Mesothelial cell of epicardium (in vitro differentiated cells): ENCODE data around the gene ZNF532. TPM values are rescaled to one million over a fixed set of nuclear protein-coding genes. Genes with fewer than 3 reads are reported as not detected.

ENCODE experiments used
- DNase-seq, 2 experiments: peaks; one replicate each; pipeline ENCODE4 v3.0.0; 2021; ENCODE audit warnings: low spot score in 2 of 2; ENCODE audit not compliant: unreplicated experiment in 2 of 2
- H3K27ac Mint-ChIP-seq: 2 replicates; pipeline ENCODE4 v1.8.0; 2021; ENCODE audit warnings: mixed read lengths
- H3K27me3 Mint-ChIP-seq: 2 replicates; pipeline ENCODE4 v1.8.0; 2021; ENCODE audit warnings: low read depth, mixed read lengths
- H3K36me3 Mint-ChIP-seq: 2 replicates; pipeline ENCODE4 v1.8.0; 2021; ENCODE audit warnings: mixed read lengths
- H3K4me1 Mint-ChIP-seq: 2 replicates; pipeline ENCODE4 v1.8.0; 2021; ENCODE audit warnings: mixed read lengths
- H3K4me3 Mint-ChIP-seq: 2 replicates; pipeline ENCODE4 v1.8.0; 2021; ENCODE audit warnings: mild to moderate bottlenecking, moderate library complexity, mixed read lengths
- H3K9me3 Mint-ChIP-seq: 2 replicates; pipeline ENCODE4 v1.8.0; 2021; ENCODE audit warnings: mixed read lengths
- total RNA-seq: library from RNA; stranded (reverse); gene quantifications from 3 replicates; pipeline ENCODE4 v1.2.1, GENCODE V29; 2021
- TF ChIP-seq, protein P1 (sequence below): fragments of 200-600 bp; sonication (generic); IDR thresholded peaks from one replicate; pipeline ENCODE4 v1.5.0; 2021; ENCODE audit warnings: antibody characterized with exemption; ENCODE audit not compliant: unreplicated experiment

ZNF532 gene
- total RNA-seq, 1 donor from 2014 or later: 188 TPM

DNA sequence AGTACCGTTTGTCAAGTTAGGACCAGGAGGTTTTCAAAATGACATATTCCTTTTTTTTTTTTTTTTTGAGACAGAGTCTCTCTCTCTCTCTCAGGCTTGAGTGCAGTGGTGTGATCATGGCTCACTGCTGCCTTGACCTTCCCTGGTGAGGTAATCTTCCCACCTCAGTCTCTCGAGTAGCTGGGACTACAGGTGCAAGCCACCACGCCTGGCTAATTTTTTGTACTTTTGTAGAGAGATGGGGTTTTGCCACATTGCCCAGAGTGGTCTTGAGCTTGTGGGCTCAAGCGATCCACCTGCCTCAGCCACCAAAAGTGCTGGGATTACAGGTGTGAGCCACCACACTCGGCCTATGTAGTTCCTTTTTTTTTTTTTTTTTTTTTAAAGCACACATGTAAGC lies 147.1 kb downstream of the ZNF532 start:
- H3K27ac Mint-ChIP-seq: no peak overlapping the region
- no peaks in the 10 kb centered on the region for H3K27me3 Mint-ChIP-seq
- H3K4me1 Mint-ChIP-seq: peaks cover 13% of the 10 kb centered on the region
- peak in 1 of 2 experiments; percentile 26 for DNase-seq
- H3K9me3 Mint-ChIP-seq: peaks cover 11% of the 10 kb centered on the region
- TF ChIP-seq, protein P1, sequence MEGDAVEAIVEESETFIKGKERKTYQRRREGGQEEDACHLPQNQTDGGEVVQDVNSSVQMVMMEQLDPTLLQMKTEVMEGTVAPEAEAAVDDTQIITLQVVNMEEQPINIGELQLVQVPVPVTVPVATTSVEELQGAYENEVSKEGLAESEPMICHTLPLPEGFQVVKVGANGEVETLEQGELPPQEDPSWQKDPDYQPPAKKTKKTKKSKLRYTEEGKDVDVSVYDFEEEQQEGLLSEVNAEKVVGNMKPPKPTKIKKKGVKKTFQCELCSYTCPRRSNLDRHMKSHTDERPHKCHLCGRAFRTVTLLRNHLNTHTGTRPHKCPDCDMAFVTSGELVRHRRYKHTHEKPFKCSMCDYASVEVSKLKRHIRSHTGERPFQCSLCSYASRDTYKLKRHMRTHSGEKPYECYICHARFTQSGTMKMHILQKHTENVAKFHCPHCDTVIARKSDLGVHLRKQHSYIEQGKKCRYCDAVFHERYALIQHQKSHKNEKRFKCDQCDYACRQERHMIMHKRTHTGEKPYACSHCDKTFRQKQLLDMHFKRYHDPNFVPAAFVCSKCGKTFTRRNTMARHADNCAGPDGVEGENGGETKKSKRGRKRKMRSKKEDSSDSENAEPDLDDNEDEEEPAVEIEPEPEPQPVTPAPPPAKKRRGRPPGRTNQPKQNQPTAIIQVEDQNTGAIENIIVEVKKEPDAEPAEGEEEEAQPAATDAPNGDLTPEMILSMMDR: no peak
- no peak overlapping the region for H3K4me3 Mint-ChIP-seq
- H3K36me3 Mint-ChIP-seq: peaks cover 4% of the 10 kb centered on the region

DNA sequence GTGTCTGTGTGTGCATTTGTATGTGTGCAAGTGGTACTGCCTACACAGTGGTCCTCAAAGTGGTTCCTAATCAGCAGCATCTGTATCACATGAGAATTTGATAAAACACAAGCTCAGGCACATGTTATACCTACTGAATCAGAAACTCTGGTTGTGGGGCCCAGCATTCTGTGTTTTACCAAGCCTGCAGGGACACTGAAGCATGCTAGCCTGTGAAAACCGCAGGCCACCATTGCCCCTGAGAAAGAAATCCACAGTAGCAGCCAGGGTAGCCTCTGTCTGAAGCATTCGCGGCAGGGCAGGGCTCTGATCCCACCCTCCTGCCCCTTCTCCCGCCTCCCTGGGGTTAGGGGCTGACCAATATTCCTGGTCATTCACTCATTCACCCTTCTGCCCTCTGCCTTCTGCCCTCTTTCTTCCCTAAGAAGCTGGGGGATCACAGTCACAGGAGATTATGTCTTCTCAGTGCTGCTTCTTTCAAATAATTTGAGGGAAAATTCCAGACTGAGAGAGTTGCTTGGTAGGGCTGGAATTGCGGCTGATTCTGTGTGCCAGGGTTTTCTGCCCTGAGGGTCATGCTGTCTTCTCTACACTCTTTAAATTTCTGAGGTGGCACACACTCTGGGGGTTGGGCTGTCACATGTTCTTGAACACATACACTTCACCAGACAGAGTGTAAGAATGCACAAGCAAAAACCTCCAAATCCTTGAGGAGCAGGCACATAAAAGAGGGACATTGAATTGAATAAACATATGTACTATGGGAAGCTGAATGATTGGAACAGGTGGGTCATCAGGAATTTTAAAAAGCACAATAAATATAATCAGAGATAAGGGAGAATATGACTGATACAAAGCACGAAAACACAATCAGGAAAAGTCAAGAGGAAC lies 148.4 kb downstream of the ZNF532 start:
- TF ChIP-seq, protein P1: no peak
- H3K27me3 Mint-ChIP-seq: no peaks in the 10 kb centered on the region
- H3K4me3 Mint-ChIP-seq: no peak overlapping the region
- peaks cover 12% of the 10 kb centered on the region for H3K4me1 Mint-ChIP-seq
- DNase-seq: no peak
- peaks cover 7% of the 10 kb centered on the region for H3K36me3 Mint-ChIP-seq
- H3K9me3 Mint-ChIP-seq: peaks cover 20% of the 10 kb centered on the region
- H3K27ac Mint-ChIP-seq: no peak overlapping the region

DNA sequence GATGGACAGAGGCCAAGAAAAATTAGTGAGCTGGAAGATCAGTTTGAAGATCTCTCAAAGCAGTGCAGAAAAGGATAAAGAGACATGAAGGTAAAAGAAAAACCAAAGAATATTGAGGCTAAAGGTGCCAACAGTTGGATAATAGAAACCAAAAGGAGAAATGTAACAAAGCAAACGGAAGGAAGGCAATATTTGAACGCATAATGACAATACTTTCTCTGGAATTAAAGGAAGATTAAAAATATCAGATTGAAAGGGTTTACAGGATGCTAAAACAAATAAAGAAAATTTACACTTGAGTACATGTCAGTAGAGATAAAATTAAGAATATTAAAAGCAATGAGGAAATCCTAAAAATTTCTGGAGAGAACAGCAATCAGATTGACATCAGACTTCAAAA lies 149.1 kb downstream of the ZNF532 start:
- Mint-ChIP-seq H3K27me3 (no peaks in the 10 kb centered on the region), H3K27ac (no peak overlapping the region)

DNA sequence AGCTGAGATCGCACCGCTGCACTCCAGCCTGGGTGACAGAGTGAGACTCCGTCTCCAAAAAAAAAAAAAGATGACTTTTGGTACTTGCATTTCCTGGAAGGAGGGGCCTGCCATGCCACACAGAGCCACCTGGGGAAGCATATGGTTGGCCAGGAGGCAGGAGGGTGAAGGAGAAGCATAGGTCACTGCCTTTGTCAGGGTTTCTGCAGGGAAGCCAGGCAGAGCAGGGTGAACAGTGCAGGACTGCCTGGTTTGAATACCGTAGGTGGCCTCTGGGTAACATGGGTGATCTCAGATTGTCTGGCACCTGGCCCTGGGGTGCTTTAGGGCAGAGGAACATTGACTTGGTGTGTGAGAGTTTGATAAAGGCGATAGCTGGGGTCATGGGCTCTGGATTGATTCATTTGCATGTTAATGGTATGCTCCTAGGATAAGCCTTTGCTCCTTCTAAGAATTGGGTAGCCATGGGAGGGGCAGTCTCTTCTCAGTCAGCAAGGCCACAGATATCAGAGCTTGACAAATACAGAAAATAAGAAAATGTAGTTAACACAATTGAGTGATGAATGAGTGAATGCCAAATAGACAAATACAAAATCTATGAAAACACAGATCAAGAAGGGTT lies 151.0 kb downstream of the ZNF532 start:
- Mint-ChIP-seq H3K4me1 (peaks cover 8% of the 10 kb centered on the region), H3K36me3 (peaks cover 11% of the 10 kb centered on the region), H3K27me3 (no peaks in the 10 kb centered on the region), H3K4me3 (no peak overlapping the region), H3K27ac (no peak overlapping the region), H3K9me3 (peaks cover 32% of the 10 kb centered on the region)
- TF ChIP-seq, protein P1: no peak
- no peak for DNase-seq

More for the DNA sequence above, 149.1 kb downstream of the ZNF532 start:
- Mint-ChIP-seq H3K9me3 (peaks cover 25% of the 10 kb centered on the region), H3K4me3 (no peak overlapping the region), H3K36me3 (peaks cover 11% of the 10 kb centered on the region), H3K4me1 (peaks cover 8% of the 10 kb centered on the region)
- TF ChIP-seq, protein P1: no peak
- no peak for DNase-seq

DNA sequence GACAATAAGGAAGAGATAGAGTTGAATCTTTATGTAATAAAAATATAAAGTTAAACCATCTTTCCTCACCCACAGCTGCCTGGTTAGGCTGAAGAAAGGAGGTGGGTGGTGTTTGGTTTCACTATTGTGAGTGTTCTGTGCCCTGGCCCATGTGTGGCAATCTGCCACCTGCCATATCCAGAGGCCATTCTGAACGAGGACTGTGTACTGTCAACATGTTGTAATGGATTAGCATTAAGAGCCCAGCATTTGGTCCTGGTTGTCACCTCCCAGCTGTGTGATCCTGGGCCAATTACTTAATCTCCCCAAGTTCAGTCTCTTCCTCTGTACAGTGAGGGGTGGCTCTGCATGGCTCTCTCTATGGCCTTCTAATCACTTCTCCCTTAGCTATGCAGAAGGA lies 156.8 kb downstream of the ZNF532 start:
- TF ChIP-seq, protein P1: no peak
- Mint-ChIP-seq H3K27me3 (no peaks in the 10 kb centered on the region), H3K4me1 (peaks cover 14% of the 10 kb centered on the region), H3K36me3 (peaks cover 6% of the 10 kb centered on the region), H3K9me3 (peaks cover 23% of the 10 kb centered on the region), H3K4me3 (no peak overlapping the region), H3K27ac (no peak overlapping the region)
- no peak for DNase-seq
